H1 (cell line): ENCODE results near the gene TWNK.

ENCODE experiments used
- CEBPB ChIP-seq: IDR thresholded peaks from 2 replicates; pipeline ENCODE4 v1.6.1; 2012; ENCODE audit warnings: low read depth, low read length
- CREB1 ChIP-seq: IDR thresholded peaks from 2 replicates; pipeline ENCODE4 v1.6.1; 2012; ENCODE audit warnings: inconsistent platforms
- EZH2 ChIP-seq: fragments of 200-600 bp; sonication (generic); IDR thresholded peaks from 2 replicates; pipeline ENCODE4 v1.7.1; 2012; ENCODE audit warnings: low read depth, mild to moderate bottlenecking, moderate library complexity, low read length, inconsistent platforms; ENCODE audit not compliant: severe bottlenecking
- RNF2 ChIP-seq: fragments of 200-900, 300-1000 bp; sonication (generic); IDR thresholded peaks from 2 replicates; pipeline ENCODE4 v1.7.1; 2016; ENCODE audit warnings: borderline replicate concordance, low read depth, mild to moderate bottlenecking, antibody characterized with exemption, low read length; ENCODE audit not compliant: poor library complexity, severe bottlenecking; ENCODE audit errors: missing control alignments
- ZNF274 ChIP-seq: IDR thresholded peaks from 2 replicates; pipeline ENCODE4 v1.7.0; 2012; ENCODE audit warnings: low read length, borderline replicate concordance; ENCODE audit errors: extremely low read depth
- TF ChIP-seq, protein P1 (sequence below), 3 experiments: IDR thresholded peaks; 1 replicate in 2 of 3; 2 replicates in 1 of 3; pipeline versions ENCODE4 v1.5.1 to v1.6.1; 2011; ENCODE audit warnings: low read length in 3 of 3, mild to moderate bottlenecking in 3 of 3, inconsistent platforms in 2 of 3, low read depth in 1 of 3, moderate library complexity in 1 of 3; ENCODE audit not compliant: insufficient read depth in 1 of 3; ENCODE audit errors: control extremely low read depth in 1 of 3

DNA sequence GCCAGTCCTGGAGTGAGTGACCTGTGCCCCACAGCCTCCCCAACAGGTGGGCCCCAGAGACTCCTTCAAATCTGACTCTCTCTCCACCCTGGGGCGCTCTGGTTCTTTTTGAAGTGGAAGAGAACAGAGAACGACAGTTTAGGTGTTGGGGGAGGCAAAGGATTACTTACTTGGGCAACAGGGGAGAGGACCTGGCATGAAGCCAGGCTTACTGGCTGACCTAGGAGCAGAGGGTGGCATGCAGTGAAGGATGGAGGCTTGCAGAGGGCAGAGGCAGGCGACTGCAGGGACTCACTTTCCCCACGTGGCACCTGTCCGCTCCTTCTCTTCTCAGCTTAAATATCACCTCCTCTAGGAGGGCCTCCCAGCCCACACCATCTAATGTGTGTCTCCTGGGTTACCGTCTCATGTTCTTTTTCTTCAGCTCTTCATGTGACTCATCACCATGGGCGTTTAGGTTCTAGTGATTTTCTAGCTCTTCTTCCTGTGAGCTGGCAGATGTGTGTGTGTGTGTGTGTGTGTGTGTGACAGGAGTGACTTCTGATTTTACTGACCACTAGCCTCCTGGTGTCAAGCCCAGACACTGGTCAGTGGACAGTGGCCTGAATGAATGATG lies 27.7 kb downstream of the TWNK start:
- TF ChIP-seq, protein P1, sequence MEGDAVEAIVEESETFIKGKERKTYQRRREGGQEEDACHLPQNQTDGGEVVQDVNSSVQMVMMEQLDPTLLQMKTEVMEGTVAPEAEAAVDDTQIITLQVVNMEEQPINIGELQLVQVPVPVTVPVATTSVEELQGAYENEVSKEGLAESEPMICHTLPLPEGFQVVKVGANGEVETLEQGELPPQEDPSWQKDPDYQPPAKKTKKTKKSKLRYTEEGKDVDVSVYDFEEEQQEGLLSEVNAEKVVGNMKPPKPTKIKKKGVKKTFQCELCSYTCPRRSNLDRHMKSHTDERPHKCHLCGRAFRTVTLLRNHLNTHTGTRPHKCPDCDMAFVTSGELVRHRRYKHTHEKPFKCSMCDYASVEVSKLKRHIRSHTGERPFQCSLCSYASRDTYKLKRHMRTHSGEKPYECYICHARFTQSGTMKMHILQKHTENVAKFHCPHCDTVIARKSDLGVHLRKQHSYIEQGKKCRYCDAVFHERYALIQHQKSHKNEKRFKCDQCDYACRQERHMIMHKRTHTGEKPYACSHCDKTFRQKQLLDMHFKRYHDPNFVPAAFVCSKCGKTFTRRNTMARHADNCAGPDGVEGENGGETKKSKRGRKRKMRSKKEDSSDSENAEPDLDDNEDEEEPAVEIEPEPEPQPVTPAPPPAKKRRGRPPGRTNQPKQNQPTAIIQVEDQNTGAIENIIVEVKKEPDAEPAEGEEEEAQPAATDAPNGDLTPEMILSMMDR (IDR thresholded peaks at IDR 0.05; ENCODE audit: control extremely low read depth in 1 of 3, insufficient read depth in 1 of 3, low read depth in 1 of 3, low read length in 3 of 3) = no peak
- no peak for TF ChIP-seq RNF2
- no peak for TF ChIP-seq EZH2
- no peak for TF ChIP-seq ZNF274
- no peak for TF ChIP-seq CREB1
- no peak for TF ChIP-seq CEBPB
